ENCODE measurements around the gene POLL. TPM values are rescaled to one million over a fixed set of nuclear protein-coding genes. Genes with fewer than 3 reads are reported as not detected.
"Not testable (repeated sequence)": the region's sequence is repeated elsewhere in the genome, so short reads cannot be mapped to it uniquely, and the experiment has no call there.

Gene POLL
- total RNA-seq, 1 donor from 2014 or later: 18.8 TPM

DNA sequence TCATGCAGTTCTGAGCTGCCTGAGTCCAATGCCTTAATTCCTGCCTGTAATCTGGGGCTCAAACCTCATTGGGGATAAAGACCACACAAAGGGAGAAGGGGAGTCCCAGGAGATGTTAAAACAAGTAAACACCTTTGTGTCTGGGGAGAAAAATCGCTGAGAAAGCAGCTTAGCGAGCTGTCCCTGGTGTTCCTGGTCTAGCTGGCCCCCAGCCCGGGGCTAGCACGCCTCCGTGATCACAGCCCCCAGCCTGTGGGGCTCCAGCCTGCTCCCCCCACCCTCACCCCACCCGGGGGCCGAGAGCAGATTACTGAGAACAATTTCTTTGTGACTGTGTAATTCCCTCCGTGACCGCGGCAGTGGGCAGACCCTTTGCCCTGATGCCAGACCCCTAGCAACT, 24.8 kb upstream of the POLL start:
- DNase-seq (ENCODE audit: low spot score): peak; percentile 68
- intact Hi-C loops (cut with DNase I): no loop called here

DNA sequence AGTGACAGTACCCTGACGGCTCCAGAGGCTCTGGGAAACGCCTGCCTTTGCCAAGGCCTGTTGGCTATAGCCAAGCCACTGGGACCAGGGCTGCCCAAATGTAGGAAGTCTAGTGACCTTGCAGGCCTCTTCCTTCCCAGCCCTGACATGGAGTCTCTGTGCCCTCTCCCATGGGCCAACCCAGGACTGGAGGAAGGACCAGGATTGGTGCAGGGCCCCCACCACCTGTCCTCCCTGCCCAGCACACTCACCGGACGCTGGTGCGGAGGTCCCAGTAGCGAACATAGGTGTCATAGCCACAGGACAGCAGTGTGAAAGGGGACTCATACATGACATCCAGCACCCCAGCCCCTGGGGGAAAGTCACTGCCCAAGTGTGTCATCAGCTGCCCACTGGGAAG, 24.0 kb upstream of the POLL start:
- DNase-seq (ENCODE audit: low spot score): peak; percentile 53
- intact Hi-C loops (cut with DNase I): no loop called here

DNA sequence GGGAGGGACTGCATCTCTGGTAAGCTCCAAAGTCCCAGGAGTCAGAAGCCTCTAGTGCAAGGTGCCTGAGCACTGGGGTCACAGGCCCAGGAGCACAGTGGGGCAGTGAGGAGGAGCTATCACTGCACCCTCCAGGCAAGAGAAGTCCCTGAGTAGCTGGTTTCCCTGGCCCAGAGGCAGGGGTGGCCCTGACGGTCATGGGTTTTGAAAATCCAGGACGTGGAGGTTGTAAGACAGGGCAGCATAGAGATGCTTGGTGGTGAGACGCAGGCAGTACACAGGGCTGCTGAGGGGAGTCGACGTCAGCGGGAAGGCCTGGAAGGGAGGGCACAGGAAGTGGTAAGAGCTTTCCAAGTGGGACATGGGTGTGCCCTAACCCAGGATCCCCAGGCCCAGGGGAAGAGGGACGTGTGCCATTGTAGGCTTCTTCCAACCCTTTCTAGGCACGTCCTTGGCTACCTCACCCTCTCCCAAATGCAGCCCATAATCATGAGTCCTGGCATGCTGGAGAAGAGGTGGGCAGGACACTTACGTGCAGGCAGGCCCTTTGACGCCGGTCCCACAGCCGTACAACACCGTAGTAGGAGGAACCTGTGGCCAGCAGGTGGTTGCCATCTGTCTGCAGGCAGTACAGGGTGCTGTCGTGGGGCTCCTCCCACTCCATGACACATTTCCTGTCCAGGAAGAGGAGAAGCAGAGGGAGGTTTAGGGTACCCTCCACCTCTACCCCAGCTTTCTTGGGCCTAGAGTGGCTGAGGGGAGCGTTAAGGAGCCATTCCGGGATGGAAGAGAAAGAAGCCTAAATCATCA, 23.2 kb upstream of the POLL start:
- DNase-seq (ENCODE audit: low spot score): peak; percentile 70
- intact Hi-C loops (cut with DNase I): no loop called here

DNA sequence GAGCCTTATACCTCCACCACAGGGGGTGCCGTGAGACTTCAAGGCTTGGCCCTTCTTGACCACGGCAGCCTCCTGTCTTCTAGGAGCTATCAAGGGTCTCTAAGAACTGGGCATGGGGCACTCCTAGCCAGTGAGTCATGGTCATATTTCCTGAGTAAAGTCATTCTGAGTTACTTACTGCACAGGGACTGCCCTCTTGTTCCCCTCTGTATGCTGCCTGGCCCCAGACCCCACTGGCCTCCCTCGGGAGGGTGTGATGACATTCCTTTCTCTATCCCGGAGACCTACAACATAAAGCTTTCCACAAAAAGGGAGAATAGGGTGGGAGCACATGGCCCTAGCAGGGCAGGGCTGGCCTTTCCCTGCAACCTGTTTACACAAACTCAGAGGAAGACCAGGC, 21.4 kb upstream of the POLL start:
- DNase-seq (ENCODE audit: low spot score): peak; percentile 4
- intact Hi-C loops (cut with DNase I): no loop called here

DNA sequence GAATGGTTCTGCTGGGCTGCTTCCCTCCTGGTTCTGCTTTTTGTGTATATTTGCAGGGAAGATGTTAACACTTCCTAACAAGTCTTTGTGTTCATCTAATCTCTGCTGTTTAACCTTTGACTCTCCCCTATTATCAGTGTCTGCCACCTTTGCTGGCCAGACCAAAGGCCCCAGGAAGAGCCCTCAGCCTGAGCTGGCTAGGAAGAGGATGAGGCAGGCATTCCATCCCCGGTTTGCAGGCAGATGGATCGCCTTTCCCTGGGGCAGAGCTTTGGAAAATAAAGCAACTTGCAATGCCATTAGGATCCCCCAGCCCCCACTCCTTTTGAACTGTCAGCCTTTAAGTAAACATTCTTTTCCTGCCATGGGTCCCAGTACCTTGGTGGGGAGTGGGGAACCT, 19.1 kb upstream of the POLL start:
- intact Hi-C loops (cut with DNase I): no loop called here
- DNase-seq (ENCODE audit: low spot score): no peak

DNA sequence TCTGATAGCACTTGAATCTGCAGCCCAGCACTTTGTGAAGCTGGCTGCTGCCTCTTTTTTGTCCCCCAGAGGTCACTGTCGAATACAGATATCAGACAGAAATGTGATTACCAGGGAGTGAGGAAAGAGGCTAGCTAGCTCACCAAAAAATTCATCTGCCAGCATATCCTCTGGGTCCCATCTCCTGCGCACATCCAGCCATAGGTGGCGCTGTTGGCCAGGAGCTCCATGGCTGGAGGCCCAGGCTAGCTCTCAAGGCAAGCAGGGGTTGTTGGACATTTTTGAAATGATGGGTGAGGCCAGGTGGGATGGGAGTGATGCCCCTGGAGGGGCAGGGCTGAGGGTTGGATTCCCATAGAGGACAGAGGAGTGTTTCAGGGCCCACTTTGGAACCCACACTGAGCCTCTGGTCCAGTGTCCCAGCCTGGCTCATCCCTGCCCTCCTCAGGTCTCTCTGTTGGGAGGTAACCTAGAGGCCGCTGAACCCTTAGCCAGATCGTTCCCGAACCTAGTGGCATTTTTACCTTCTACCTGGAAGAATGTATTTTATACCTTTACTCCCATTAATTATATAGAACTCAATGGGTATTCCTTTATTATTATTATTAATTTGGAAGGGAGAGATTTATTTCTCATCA, 14.8 kb upstream of the POLL start:
- intact Hi-C loops (cut with DNase I): loop anchor here (2.0 kb wide), 1 partner anchor 178 kb away; no protein-coding TSS in a partner anchor
- DNase-seq (ENCODE audit: low spot score): no peak

DNA sequence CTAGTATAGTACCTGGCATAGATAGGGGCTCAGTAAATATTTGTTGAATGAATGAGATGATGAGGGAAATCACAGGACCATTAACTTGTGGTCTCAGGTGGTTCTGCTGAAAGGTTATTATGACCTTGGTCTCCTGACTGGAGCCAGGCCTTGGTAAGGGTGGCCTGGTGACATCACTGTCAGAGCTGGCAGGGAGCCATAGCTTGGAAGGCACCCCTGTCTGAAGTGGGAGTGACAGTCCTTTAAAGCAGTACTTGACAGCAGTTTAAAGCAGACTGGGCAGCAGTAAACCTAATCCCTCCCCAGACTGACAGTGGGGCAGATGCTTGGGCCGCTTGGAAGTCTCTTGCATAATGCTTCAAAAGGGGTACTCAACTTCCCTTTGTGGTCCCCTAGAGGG, 13.5 kb upstream of the POLL start:
- no peak for DNase-seq (ENCODE audit: low spot score)
- intact Hi-C loops (cut with DNase I): no loop called here

DNA sequence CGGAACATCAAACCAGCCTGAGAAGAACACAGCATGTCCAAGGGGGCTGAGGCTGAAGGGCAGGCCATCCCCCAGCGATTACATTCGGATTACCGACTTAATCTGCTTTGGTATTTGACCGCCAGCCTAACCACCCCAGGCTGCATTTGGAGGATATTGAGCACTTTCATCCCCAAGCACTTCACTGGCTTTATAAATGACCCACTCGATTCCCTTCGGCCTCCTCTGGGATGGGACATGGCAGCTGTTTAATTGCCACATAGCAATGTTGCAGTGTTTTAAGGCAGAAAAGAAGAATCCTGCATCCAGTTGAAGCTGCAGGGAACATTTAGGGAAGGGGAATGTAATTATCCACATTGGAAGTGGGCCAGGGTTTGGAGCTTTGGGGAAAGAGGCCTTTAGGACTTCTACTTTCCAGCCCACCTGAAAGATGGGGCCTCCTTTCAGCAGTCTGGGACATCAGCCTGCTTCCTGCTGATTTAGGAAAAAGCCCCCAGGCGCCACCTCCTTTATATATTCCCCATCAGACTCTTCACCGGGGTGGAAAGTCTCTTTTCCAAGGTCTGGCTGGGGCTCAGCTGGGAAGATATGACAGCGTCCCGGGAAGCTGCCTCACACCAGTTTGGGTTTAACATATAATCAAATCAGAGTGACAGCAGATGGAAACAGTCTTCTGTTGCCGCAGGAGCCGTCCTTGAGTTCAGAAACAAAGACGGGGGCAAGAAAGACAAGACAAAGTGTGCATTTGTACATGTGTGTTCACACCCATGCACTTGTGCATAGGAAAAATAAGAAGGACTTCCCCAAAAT, 9.2 kb upstream of the POLL start:
- intact Hi-C loops (cut with DNase I): no loop called here
- no peak for DNase-seq (ENCODE audit: low spot score)

DNA sequence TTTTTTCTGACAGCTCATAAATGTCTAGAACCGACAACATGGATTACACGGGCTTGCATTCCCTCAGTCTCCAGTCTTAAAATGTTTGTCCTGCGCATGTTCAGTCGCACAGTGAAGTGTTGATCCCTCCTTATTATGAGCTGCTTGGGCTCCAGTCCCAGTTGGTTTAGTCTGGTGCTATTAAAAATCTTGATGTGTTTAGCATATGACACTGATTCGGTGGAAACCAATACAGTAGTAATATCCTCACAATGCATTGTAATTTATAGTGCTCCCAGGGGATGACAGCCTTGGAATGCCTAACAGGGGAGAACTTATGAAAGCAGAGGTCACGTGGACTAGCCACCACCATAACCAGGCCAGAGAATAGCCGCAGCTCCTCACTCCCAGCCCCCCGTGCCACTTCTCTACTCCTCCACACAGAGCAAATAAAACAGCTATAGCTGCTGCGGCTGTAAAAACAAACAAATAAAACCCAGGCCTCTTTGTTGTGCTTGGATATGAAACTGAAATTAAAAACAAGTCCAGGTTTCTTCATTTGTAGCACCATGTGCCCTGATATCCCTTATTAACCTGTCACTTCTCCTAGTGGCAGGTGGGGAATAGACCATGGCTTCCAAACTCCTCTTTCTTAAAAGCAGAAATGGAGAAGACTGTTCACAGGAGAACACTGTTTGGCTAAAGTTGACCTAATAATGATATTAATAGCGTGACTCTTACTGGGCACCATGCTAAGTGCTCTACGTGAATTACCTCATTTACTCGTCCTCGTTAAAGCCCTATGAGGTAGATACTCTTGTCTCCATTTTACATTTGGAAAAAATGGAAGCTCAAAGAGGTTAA, 7.8 kb upstream of the POLL start:
- DNase-seq (ENCODE audit: low spot score): no peak
- intact Hi-C loops (cut with DNase I): no loop called here

DNA sequence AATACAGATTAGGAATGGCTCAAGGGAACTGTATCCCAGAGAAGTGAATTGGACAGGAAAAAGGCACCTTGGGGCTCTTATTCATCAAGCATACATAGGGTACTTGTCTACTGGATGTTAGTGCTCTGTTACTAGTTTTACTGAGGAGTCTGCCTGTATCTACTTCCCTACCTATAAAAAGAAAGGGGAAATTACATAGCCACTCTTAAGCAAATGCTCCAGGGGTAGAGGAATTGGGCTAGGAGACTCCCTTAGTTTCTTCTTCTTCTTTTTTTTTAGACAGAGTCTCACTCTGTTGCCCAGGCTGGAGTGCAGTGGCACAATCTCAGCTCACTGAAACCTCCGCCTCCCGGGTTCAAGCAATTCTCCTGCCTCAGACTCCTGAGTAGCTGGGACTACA, 5.3 kb upstream of the POLL start:
- intact Hi-C loops (cut with DNase I); DNase-seq (ENCODE audit: low spot score): not testable (repeated sequence)

DNA sequence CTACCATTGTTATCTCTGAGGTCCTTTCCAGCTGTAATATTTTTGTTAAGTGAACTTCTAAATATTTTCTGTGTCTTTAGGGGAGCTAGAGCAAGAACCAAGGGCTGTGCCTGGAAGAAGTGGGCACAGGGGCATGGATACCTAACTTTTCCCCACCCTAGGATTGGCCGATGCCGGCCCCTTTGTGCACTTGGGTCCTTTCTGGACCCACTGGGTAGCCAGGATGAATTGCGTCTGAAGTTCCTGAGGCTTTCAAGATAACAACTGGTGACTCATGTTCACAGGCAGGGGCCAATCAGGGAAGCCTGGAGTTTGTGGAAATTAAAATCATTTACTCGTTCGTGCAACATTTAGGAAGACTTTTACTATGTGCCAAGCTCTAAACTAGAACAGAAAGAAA, 822 bp upstream of the POLL start:
- intact Hi-C loops (cut with DNase I): no loop called here

DNA sequence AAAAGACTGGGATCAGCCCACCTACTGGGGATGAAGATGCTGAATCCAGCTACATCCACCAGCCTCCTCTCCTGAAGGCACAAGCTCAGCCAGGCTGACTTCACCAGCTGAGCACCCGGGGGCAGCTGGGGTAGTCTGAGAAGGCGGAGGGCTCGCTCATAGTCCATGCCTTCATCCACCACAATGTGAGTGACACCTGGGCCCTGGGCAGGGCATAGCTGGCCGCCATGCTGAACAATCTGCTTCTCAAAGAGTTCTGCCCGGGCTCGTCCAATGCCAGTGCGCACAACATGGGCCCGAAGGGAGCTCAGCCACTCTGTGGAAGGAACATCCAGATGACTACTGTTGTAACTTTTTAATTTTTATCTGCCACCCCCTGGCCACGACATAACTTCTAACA, 2.2 kb downstream of the POLL start:
- no peak for DNase-seq (ENCODE audit: low spot score)
- intact Hi-C loops (cut with DNase I): no loop called here

More for the DNA sequence above, 822 bp upstream of the POLL start:
- no peak for DNase-seq (ENCODE audit: low spot score)

DNA sequence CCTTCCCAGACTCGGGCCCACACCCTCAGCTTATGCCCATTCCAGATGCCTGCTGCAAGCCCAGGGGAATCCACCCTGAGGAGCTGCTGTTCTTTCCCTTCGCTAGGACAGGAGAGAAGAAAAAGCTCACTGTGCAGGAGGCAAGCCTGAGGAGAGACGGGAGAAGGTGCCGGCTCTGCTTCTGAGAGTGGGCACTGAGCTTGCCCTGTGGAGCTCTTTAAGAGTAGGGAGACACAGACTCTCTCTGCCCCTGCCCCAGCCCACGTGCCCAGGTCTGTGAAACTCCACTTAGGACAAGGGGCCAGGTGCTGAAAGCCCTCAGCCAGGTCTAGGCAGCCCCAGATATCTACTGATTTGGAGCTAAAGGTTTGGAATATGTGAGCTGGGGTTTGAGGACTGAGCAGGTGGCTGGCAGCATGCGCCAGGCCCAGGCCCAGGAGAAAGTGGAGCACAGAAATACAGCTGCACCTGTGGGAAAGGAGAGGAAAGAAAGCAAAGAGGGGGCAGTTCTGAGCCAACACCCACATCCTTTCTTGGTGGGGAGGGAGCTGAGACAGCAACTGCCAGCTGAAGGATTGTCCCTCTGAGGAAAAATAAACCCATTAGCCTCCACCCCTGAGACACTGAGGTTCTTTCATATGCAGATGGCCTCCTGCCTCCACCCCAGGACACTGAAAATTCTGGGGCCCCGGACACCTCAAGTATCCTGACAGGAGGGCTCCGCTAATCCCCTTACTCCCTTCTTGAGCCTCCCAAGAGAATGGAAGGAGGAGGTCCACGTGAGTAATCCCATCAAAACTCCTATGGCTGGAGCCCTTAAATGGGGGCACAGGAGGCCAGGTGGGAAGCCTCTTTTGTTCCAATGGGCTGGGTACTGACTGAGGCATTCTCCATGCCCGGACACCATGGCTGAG, 7.3 kb downstream of the POLL start:
- no peak for DNase-seq (ENCODE audit: low spot score)
- intact Hi-C loops (cut with DNase I): no loop called here

DNA sequence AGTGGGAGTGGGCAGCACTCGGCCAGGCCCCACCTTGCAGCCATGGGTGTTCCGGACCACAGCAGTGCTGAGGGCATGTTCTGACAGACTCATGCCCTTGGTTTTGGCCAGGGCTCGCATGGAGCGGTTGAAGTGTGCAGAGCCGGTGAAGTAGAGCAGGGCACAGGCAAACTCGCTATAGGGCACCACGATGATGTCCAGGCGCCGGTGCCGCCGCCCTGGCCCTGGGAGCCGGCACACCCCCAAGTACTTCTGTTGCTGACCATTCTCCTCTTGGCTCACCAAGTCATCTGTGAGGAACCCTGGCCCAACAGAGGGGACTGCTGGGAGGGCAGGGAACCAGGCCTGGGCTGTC, 8.6 kb downstream of the POLL start:
- DNase-seq (ENCODE audit: low spot score): no peak
- intact Hi-C loops (cut with DNase I): no loop called here

DNA sequence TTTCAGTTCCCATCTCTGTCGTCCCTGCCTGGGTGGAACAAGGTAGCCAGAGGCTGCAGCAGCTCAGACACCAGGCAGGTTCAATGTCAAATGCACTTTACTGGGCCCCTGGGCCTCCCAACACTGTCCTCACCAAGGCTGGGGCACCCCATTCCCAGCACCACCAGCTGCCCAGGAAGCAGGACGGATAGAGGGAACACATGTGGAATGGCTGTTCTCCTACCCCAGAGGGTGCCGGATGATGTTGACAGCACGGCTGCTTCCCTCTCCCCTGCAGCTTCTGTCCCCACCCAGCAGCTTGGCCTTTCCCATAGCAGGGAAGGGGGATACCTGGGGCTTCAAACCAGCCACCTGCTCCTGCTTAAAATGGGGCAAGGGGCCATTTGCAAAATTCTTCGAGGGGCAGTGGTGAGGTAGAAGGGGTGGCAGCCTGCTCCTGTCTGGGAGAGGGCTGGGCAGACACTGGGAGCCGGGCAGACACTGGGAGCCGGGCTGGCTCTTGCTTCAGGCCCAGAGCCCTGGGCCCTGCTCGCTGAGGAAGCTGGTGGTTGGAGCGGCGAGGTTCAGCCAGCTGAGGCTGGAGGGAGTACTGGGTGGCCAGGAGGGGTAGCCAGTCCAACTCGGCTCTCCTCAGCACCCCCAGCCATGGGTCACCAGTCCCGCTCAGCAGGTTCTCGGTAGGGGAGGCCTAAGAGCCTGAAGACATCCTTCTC, 9.1 kb downstream of the POLL start:
- no peak for DNase-seq (ENCODE audit: low spot score)
- intact Hi-C loops (cut with DNase I): no loop called here

DNA sequence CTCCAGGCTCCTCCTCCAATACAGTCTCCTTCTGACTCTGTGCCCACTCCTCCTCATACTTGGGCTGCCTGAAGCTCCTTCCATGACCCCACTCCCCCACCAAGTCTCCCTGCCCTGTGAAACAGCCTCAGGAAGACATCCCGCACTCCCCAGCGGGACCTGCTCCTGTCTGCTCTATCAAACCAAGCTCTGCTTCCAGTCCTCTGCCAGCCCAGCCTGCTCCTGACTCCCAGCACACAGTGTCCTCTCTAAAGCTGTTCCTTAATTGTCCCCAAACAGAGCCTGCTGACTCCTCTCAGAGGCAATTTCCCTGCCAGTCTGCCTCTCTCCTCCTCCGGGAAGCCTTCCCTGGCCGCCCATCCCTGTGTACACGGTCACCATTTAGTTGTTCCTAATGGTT, 9.9 kb downstream of the POLL start:
- DNase-seq (ENCODE audit: low spot score): no peak
- intact Hi-C loops (cut with DNase I): no loop called here

DNA sequence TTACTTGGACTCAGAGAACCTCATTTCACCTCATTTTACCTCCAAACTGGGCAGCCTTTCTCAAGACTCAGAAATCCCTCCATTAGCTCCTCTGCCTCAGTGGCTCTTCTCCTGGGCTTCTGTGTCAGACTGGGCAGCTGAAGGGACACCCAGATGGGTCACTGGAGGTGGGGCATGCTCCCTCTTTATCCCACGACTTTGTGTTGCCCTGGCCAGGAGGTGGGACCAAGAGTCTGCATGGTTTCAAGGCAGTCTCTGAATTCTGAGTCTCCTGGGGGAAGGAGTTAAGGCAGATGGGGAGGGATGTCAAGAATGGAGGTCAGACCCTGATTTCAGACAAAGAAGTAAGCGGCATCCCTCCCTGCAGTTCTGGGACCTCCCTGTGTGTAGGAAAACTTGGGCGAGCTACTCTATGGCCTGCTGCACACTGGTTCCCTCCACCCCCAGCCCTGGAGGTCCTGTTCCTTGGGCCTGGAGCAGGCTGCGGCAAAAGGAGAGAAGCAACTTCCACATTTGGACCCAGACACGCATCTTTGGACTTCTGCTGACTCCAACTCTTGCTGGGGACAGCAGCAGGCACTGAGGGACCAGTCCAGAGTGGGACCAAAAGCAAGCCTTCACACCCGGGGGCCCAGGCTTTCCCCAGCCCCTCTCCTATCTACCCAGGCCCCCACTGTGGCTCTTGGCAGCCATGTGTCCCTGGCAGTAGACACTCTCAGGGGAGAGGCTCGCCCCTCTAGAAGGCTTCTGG, 10.8 kb downstream of the POLL start:
- intact Hi-C loops (cut with DNase I): no loop called here
- no peak for DNase-seq (ENCODE audit: low spot score)

Measured in cardiac septum (tissue), 1 donor.